Islet precursor cell (in vitro differentiated cells): ENCODE measurements around the gene CDH16.
A peak's percentile ranks its signal among the peaks of the same experiment; 100 is the strongest.

Experiments
- DNase-seq: peaks from one replicate; pipeline ENCODE4 v3.0.0-alpha.2; 2018

Gene CDH16

GRCh38 chr16:66895689-66895979 lies 23.1 kb downstream of the CDH16 start:
- DNase-seq = no peak

- DNase-seq = peak; percentile 83
These were observed 23.6 kb downstream of the CDH16 start for GRCh38 chr16:66894948-66895688.

GRCh38 chr16:66894055-66894454 lies 24.6 kb downstream of the CDH16 start:
- no peak for DNase-seq

GRCh38 chr16:66891797-66892196 lies 26.9 kb downstream of the CDH16 start:
- no peak for DNase-seq

- DNase-seq = no peak
These were observed 27.3 kb downstream of the CDH16 start for GRCh38 chr16:66891360-66891759.

GRCh38 chr16:66890799-66891198 lies 27.9 kb downstream of the CDH16 start:
- DNase-seq = no peak

- DNase-seq = no peak
These were observed 29.1 kb downstream of the CDH16 start for GRCh38 chr16:66889622-66890021.

- DNase-seq = no peak
These were observed 29.8 kb downstream of the CDH16 start for GRCh38 chr16:66888647-66889615.

- no peak for DNase-seq
These were observed 31.8 kb downstream of the CDH16 start for GRCh38 chr16:66886914-66887313.

GRCh38 chr16:66886321-66886720 lies 32.4 kb downstream of the CDH16 start:
- no peak for DNase-seq

- no peak for DNase-seq
These were observed 33.2 kb downstream of the CDH16 start for GRCh38 chr16:66885491-66885890.

GRCh38 chr16:66882702-66883101 lies 36.0 kb downstream of the CDH16 start:
- DNase-seq = no peak

GRCh38 chr16:66881964-66882508 lies 36.6 kb downstream of the CDH16 start:
- no peak for DNase-seq

- DNase-seq = no peak
These were observed 37.1 kb downstream of the CDH16 start for GRCh38 chr16:66881560-66881959.

GRCh38 chr16:66881014-66881417 lies 37.7 kb downstream of the CDH16 start:
- no peak for DNase-seq

- DNase-seq = peak; percentile 99
These were observed 38.2 kb downstream of the CDH16 start, which contains the start of gene PDP2 for GRCh38 chr16:66880288-66881013. Gene PDP2, plus strand, starts transcription at chr16:66880515. Its CDS starts 3,770 bp downstream, at chr16:66884285.

- DNase-seq = no peak
These were observed 40.6 kb downstream of the CDH16 start for GRCh38 chr16:66878067-66878466.

- peak; percentile 64 for DNase-seq
These were observed 44.5 kb downstream of the CDH16 start for GRCh38 chr16:66874079-66874775.

GRCh38 chr16:66873685-66874055 lies 45.0 kb downstream of the CDH16 start:
- DNase-seq = no peak

GRCh38 chr16:66872943-66873684 lies 45.6 kb downstream of the CDH16 start:
- peak; percentile 99 for DNase-seq

GRCh38 chr16:66872559-66872942 lies 46.1 kb downstream of the CDH16 start:
- DNase-seq = no peak

- DNase-seq = no peak
These were observed 46.8 kb downstream of the CDH16 start for GRCh38 chr16:66871840-66872239.
